Stomach (tissue), 9 donors: ENCODE data around the gene NPAT. TPM values are rescaled to one million over a fixed set of nuclear protein-coding genes. Genes with fewer than 3 reads are reported as not detected.

Experiments used
- DNase-seq, 2 donors: peaks; one replicate each; pipeline versions ENCODE4 v3.0.0 to v3.0.0-alpha.2; 2013 to 2019
- H3K27ac ChIP-seq, 5 donors: fragments of 200-600 bp in 4 of 5; sonication (generic) in 4 of 5; one replicate each; pipeline ENCODE4 v1.5.1; 2013 to 2019; ENCODE audit warnings: mild to moderate bottlenecking in 1 of 5, moderate library complexity in 1 of 5
- H3K27me3 ChIP-seq, 3 donors: fragments of 200-600 bp; sonication (generic); one replicate each; pipeline ENCODE4 v1.5.1; 2017 to 2019; ENCODE audit warnings: mixed run types in 1 of 3
- H3K36me3 ChIP-seq, 4 donors: fragments of 200-600 bp; sonication (generic); 1 replicate in 3 of 4; 2 replicates in 1 of 4; pipeline ENCODE4 v1.5.1; 2016 to 2019
- H3K4me1 ChIP-seq, 4 donors: fragments of 200-600 bp; sonication (generic); one replicate each; pipeline ENCODE4 v1.5.1; 2016 to 2019
- H3K4me3 ChIP-seq, 4 donors: fragments of 200-600 bp; sonication (generic) in 3 of 4; one replicate each; pipeline ENCODE4 v1.5.1; 2016 to 2019; ENCODE audit warnings: mild to moderate bottlenecking in 1 of 4
- H3K9me3 ChIP-seq, 4 donors: fragments of 200-600 bp; sonication (generic); one replicate each; pipeline ENCODE4 v1.5.1; 2016 to 2019
- EP300 ChIP-seq: sonication (generic); formaldehyde crosslinking; IDR thresholded peaks from one replicate; pipeline ENCODE4 v1.6.1; 2017; ENCODE audit warnings: antibody characterized with exemption
- POLR2A ChIP-seq, 4 donors: fragments of 450-650 bp; IDR thresholded peaks; one replicate each; pipeline ENCODE4 v1.6.1; 2016; ENCODE audit warnings: antibody characterized with exemption in 4 of 4, control low read depth in 2 of 4, mild to moderate bottlenecking in 1 of 4, moderate library complexity in 1 of 4
- POLR2AphosphoS5 ChIP-seq, 3 donors: sonication (generic); formaldehyde crosslinking; IDR thresholded peaks; one replicate each; pipeline ENCODE4 v1.6.1; 2016; ENCODE audit warnings: antibody characterized with exemption in 3 of 3
- WGBS, 5 donors: extraction: QIAGEN DNeasy Blood & Tissue Kit in 3 of 5; methylation state at CpG; one replicate each; pipeline versions ENCODE4 v1.1.5 to v1.1.7; 2013 to 2018; 5-methylcytosine and 5-hydroxymethylcytosine counted together
- intact Hi-C: fragments of 100-400 bp; cut with DNase I; formaldehyde crosslinking; loops from one replicate; pipeline ENCODE4 v1.15.1; 2023; ENCODE audit warnings: low total_unique reads
- polyA plus RNA-seq, 3 donors: library from polyadenylated mRNA; stranded (reverse); fragments of 200-250 nt; gene quantifications; one replicate each; pipeline ENCODE4 v1.2.3, GENCODE V29; 2013
- total RNA-seq, 5 donors: library from RNA; depleted of rRNA; stranded (reverse); fragments of >200 nt; gene quantifications; one replicate each; pipeline versions ENCODE4 v1.1.0 to v1.2.3, GENCODE V29; 2014 to 2016
- TF ChIP-seq, protein P1 (sequence below), 7 experiments: fragments of 450-650 bp in 4 of 7; fragments of 200-600 bp in 3 of 7; sonication (generic) in 3 of 7; IDR thresholded peaks; one replicate each; pipeline ENCODE4 v1.5.1; 2016 to 2019; ENCODE audit warnings: antibody characterized with exemption in 7 of 7, control low read depth in 2 of 7, mild to moderate bottlenecking in 1 of 7
- donor health status: healthy with polysubstance abuse.
- donor health status: Bipolar disorder and iron deficiency.
- donor health status: healthy.

Gene NPAT
- total and polyA plus RNA-seq, 8 donors = 2.1 to 36.6 (median 9.3) TPM

DNA sequence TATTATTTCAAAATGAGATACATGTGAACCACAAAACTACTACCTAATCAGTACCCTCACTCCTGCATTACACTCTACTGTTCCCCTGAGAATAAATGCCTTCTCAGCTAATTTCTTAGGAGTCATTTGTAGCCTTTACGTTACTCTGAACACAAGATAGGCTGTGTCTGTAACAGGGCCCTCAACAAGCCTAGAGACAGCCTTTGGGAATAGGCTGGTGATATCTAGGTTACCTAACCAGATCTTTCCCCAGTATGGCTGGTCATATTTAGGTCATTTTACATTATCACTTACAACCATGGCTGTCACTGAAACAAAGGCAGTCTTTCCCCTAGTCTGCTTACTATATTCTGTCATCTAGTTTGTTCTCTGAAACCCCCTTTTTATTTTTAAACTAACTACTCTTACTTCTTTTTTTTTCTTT is 14.6 kb upstream of the NPAT start:
- intact Hi-C loops = no loop called here
- peaks cover 0 to 6% (median 0%) of the 10 kb centered on the region in 4 donors for H3K4me1 ChIP-seq
- H3K36me3 ChIP-seq = peaks cover 6 to 76% (median 63%) of the 10 kb centered on the region in 4 donors
- H3K27ac ChIP-seq = peak overlapping the region in 2 of 5 donors; percentile 34 to 51
- 85 to 94% (median 89%) methylated on average over 1 of the region's 1 CpG for WGBS, 5 donors
- no peak overlapping the region for H3K4me3 ChIP-seq
- H3K9me3 ChIP-seq = no peaks in the 10 kb centered on the region
- no peak for DNase-seq
- TF ChIP-seq EP300 = no peak
- no peak for TF ChIP-seq POLR2A (IDR thresholded peaks at IDR 0.05)
- TF ChIP-seq, protein P1, sequence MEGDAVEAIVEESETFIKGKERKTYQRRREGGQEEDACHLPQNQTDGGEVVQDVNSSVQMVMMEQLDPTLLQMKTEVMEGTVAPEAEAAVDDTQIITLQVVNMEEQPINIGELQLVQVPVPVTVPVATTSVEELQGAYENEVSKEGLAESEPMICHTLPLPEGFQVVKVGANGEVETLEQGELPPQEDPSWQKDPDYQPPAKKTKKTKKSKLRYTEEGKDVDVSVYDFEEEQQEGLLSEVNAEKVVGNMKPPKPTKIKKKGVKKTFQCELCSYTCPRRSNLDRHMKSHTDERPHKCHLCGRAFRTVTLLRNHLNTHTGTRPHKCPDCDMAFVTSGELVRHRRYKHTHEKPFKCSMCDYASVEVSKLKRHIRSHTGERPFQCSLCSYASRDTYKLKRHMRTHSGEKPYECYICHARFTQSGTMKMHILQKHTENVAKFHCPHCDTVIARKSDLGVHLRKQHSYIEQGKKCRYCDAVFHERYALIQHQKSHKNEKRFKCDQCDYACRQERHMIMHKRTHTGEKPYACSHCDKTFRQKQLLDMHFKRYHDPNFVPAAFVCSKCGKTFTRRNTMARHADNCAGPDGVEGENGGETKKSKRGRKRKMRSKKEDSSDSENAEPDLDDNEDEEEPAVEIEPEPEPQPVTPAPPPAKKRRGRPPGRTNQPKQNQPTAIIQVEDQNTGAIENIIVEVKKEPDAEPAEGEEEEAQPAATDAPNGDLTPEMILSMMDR (IDR thresholded peaks at IDR 0.05) = no peak
- TF ChIP-seq POLR2AphosphoS5 (IDR thresholded peaks at IDR 0.05) = no peak
- no peaks in the 10 kb centered on the region for H3K27me3 ChIP-seq

DNA sequence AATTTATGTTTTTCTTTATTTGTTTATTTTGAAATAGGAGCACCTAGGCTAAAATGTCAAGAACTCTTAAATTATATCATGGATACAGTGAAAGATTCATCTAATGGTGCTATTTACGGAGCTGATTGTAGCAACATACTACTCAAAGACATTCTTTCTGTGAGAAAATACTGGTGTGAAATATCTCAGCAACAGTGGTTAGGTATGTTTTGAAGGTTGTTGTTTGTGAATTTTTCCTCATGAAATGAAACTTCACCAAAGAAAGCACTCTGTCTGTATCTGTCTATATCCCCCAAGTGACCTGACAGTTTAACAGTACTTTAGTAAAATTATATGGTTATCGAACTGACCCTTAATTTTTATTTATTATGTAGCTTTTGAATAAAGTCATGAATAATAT is 13.2 kb upstream of the NPAT start:
- intact Hi-C loops = no loop called here
- H3K9me3 ChIP-seq = no peaks in the 10 kb centered on the region
- no peak overlapping the region for H3K4me3 ChIP-seq
- 95 to 99% (median 97%) methylated on average over 2 of the region's 2 CpGs for whole genome bisulfite sequencing, 5 donors
- peaks cover 0 to 6% (median 0%) of the 10 kb centered on the region in 4 donors for H3K4me1 ChIP-seq
- H3K36me3 ChIP-seq = peaks cover 6 to 86% (median 73%) of the 10 kb centered on the region in 4 donors
- H3K27ac ChIP-seq = no peak overlapping the region
- no peak for DNase-seq
- TF ChIP-seq POLR2A (IDR thresholded peaks at IDR 0.05) = no peak
- TF ChIP-seq, protein P1 (IDR thresholded peaks at IDR 0.05) = no peak
- no peak for TF ChIP-seq POLR2AphosphoS5 (IDR thresholded peaks at IDR 0.05)
- no peak for TF ChIP-seq EP300
- H3K27me3 ChIP-seq = no peaks in the 10 kb centered on the region

DNA sequence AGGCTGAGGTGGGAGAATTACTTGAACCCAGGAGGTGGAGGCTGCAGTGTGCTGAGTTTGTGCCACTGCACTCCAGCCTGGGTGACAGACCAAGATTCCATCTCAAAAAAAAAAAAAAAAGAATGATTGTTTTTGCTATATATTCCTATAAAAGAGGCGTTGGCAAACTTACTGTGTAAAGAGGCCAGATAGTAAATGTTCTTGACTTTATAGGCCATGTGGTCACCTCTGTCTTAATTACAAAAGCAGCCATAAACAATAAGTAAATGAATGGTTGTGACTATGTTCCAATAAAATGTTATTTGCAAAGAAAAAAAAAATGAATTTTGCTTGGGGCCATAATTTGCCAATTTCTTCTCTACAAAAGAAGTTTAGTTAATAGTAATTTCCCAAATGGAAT is 12.8 kb upstream of the NPAT start:
- intact Hi-C loops = no loop called here
- Histone ChIP-seq H3K9me3 (no peaks in the 10 kb centered on the region), H3K36me3 (peaks cover 6 to 86% (median 74%) of the 10 kb centered on the region in 4 donors), H3K4me3 (no peak overlapping the region), H3K27me3 (no peaks in the 10 kb centered on the region), H3K27ac (no peak overlapping the region), H3K4me1 (peaks cover 0 to 6% (median 0%) of the 10 kb centered on the region in 4 donors)
- 86 to 100% (median 90%) methylated on average over 1 of the region's 1 CpG for WGBS, 5 donors
- DNase-seq = no peak
- no peak for TF ChIP-seq POLR2AphosphoS5 (IDR thresholded peaks at IDR 0.05)
- no peak for TF ChIP-seq EP300
- TF ChIP-seq POLR2A (IDR thresholded peaks at IDR 0.05) = no peak
- TF ChIP-seq, protein P1 (IDR thresholded peaks at IDR 0.05) = no peak

DNA sequence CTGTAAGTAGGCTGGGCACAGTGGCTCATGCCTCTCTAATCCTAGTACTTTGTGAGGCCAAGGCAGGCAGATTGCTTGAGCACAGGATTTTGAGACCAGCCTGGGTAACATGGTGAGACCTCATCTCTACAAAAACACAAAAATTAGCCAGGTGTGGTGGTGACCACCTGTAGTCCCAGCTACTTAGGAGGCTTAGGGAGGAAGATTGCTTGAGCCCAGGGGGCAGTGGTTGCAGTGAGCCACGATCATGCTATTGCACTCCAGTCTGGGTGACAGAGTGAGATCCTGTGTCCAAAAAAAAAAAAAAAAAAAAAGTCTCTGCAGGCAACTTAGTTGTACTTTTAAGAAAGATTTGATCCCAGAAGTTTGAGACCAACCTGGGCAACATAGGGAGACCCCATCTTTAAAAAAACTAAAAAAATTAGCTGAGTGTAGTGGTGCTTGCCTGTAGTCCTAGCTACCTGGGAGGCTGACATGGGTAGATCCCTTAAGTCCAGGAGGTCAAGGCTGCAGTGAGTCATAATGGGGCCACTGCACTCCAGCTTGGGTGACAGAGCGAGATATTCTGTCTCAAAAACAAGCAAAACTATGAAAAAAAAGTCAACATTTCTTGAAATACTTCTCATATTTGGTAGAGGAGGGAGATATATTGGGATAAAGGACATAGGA is 11.0 kb upstream of the NPAT start:
- Histone ChIP-seq H3K9me3 (no peaks in the 10 kb centered on the region), H3K27ac (no peak overlapping the region), H3K4me3 (no peak overlapping the region), H3K36me3 (peaks cover 6 to 89% (median 80%) of the 10 kb centered on the region in 4 donors), H3K27me3 (no peaks in the 10 kb centered on the region), H3K4me1 (peaks cover 0 to 6% (median 0%) of the 10 kb centered on the region in 4 donors)
- intact Hi-C loops = no loop called here
- WGBS, 5 donors = 96 to 100% (median 99%) methylated on average over 2 of the region's 2 CpGs
- TF ChIP-seq POLR2AphosphoS5 (IDR thresholded peaks at IDR 0.05) (no peak), EP300 (no peak), POLR2A (IDR thresholded peaks at IDR 0.05) (no peak)
- TF ChIP-seq, protein P1 (IDR thresholded peaks at IDR 0.05) = no peak
- no peak for DNase-seq
